OCI-LY3 (cell line): ENCODE results near the gene CHD3.

ENCODE experiments used
- H2AFZ ChIP-seq: fragments of 200-600, 300-600 bp; shearing (Covaris generic); 2 replicates; pipeline ENCODE4 v1.6.0; 2014; ENCODE audit warnings: antibody characterized with exemption, low read depth, low read length
- H3K27ac ChIP-seq: fragments of 200-600, 300-600 bp; sonication (generic); 2 replicates; pipeline ENCODE4 v1.5.1; 2014; ENCODE audit warnings: mild to moderate bottlenecking, low read length, moderate library complexity, mixed read lengths
- H3K27me3 ChIP-seq: fragments of 200-600, 300-600 bp; sonication (generic); 2 replicates; pipeline ENCODE4 v1.6.1; 2014; ENCODE audit warnings: low read depth, low read length, mixed read lengths
- H3K36me3 ChIP-seq: fragments of 200-600, 300-600 bp; sonication (generic); replicated peaks from 2 replicates; pipeline ENCODE3; 2014; ENCODE audit warnings: low read depth, low read length, mixed read lengths
- H3K4me1 ChIP-seq: fragments of 300-600, 200-600 bp; sonication (generic); 2 replicates; pipeline ENCODE4 v1.6.1; 2014; ENCODE audit warnings: low read length, mixed read lengths
- H3K4me2 ChIP-seq: fragments of 200-600, 300-600 bp; sonication (generic); 2 replicates; pipeline ENCODE4 v1.6.1; 2014; ENCODE audit warnings: low read length, mixed read lengths
- H3K4me3 ChIP-seq: fragments of 300-600, 200-600 bp; sonication (generic); 2 replicates; pipeline ENCODE4 v1.5.1; 2014; ENCODE audit warnings: antibody characterized with exemption, mild to moderate bottlenecking, low read length, moderate library complexity
- H3K79me2 ChIP-seq: fragments of 300-600, 200-600 bp; shearing (Covaris generic); 2 replicates; pipeline ENCODE4 v1.6.1; 2014; ENCODE audit warnings: mild to moderate bottlenecking, low read length, mixed read lengths
- H3K9ac ChIP-seq: fragments of 300-600, 200-600 bp; shearing (Covaris generic); 2 replicates; pipeline ENCODE4 v1.6.0; 2014; ENCODE audit warnings: mild to moderate bottlenecking, low read length, moderate library complexity
- H3K9me3 ChIP-seq: fragments of 200-600, 300-600 bp; shearing (Covaris generic); 2 replicates; pipeline ENCODE4 v1.6.1; 2014; ENCODE audit warnings: low read length, mixed read lengths; ENCODE audit not compliant: insufficient read depth
- H4K20me1 ChIP-seq: fragments of 200-600, 300-600 bp; sonication (generic); 2 replicates; pipeline ENCODE4 v1.6.1; 2016; ENCODE audit warnings: low read length, mixed read lengths; ENCODE audit not compliant: insufficient read depth
- CTCF ChIP-seq: fragments of 200-600, 300-600 bp; sonication (generic); IDR thresholded peaks from 2 replicates; pipeline ENCODE4 v1.5.1; 2014; ENCODE audit warnings: antibody characterized with exemption, low read length, low read depth
- EZH2phosphoT487 ChIP-seq: fragments of 200-600 bp; shearing (Covaris generic); IDR thresholded peaks from 2 replicates; pipeline ENCODE4 v1.6.1; 2018; ENCODE audit warnings: antibody characterized with exemption, mixed run types, low read depth

The CHD3 gene

GRCh38 chr17:7851438-7852261, 36.9 kb upstream of the CHD3 start:
- peaks cover 15% of the 10 kb centered on the region for H3K79me2 ChIP-seq
- peak overlapping the region; percentile 77 for H3K4me2 ChIP-seq
- H3K4me3 ChIP-seq = peak overlapping the region; percentile 57
- H3K27ac ChIP-seq = no peak overlapping the region; the same call in 1 of the 2 replicates
- no peak overlapping the region for H2AFZ ChIP-seq
- TF ChIP-seq EZH2phosphoT487 (no peak), CTCF (peak; percentile 70)
- H3K4me1 ChIP-seq = peaks cover 34% of the 10 kb centered on the region
- H3K9ac ChIP-seq = no peak overlapping the region
- no peaks in the 10 kb centered on the region for H3K27me3 ChIP-seq
- peaks cover 33% of the 10 kb centered on the region for H3K36me3 ChIP-seq
- H4K20me1 ChIP-seq = peaks cover 18% of the 10 kb centered on the region
- H3K9me3 ChIP-seq = no peaks in the 10 kb centered on the region

GRCh38 chr17:7852262-7852670, 36.3 kb upstream of the CHD3 start:
- H3K4me1 ChIP-seq = peaks cover 34% of the 10 kb centered on the region
- no peak overlapping the region for H2AFZ ChIP-seq
- H3K4me3 ChIP-seq = no peak overlapping the region
- H3K27me3 ChIP-seq = no peaks in the 10 kb centered on the region
- H3K79me2 ChIP-seq = peaks cover 15% of the 10 kb centered on the region
- TF ChIP-seq EZH2phosphoT487 (no peak), CTCF (no peak)
- H3K4me2 ChIP-seq = no peak overlapping the region
- peaks cover 18% of the 10 kb centered on the region for H4K20me1 ChIP-seq
- H3K9ac ChIP-seq = no peak overlapping the region
- H3K9me3 ChIP-seq = no peaks in the 10 kb centered on the region
- no peak overlapping the region for H3K27ac ChIP-seq
- H3K36me3 ChIP-seq = peaks cover 33% of the 10 kb centered on the region

GRCh38 chr17:7852919-7853690, 35.5 kb upstream of the CHD3 start:
- Histone ChIP-seq H3K79me2 (peaks cover 15% of the 10 kb centered on the region), H3K36me3 (peaks cover 33% of the 10 kb centered on the region), H3K9ac (no peak overlapping the region), H4K20me1 (peaks cover 18% of the 10 kb centered on the region), H3K27me3 (no peaks in the 10 kb centered on the region), H3K4me2 (no peak overlapping the region), H3K4me3 (no peak overlapping the region), H2AFZ (no peak overlapping the region), H3K27ac (no peak overlapping the region), H3K4me1 (peaks cover 34% of the 10 kb centered on the region), H3K9me3 (no peaks in the 10 kb centered on the region)
- no peak for TF ChIP-seq CTCF
- no peak for TF ChIP-seq EZH2phosphoT487

GRCh38 chr17:7853691-7854038, 34.9 kb upstream of the CHD3 start:
- Histone ChIP-seq H3K36me3 (peaks cover 33% of the 10 kb centered on the region), H3K4me3 (no peak overlapping the region), H3K79me2 (peaks cover 17% of the 10 kb centered on the region), H3K4me1 (peaks cover 35% of the 10 kb centered on the region), H3K9me3 (no peaks in the 10 kb centered on the region), H3K27me3 (no peaks in the 10 kb centered on the region), H3K27ac (no peak overlapping the region), H3K9ac (no peak overlapping the region), H2AFZ (no peak overlapping the region), H3K4me2 (no peak overlapping the region), H4K20me1 (peaks cover 18% of the 10 kb centered on the region)
- TF ChIP-seq EZH2phosphoT487 (no peak), CTCF (no peak)
